HG02938 (cell line): ENCODE data around the gene FGD6.
"Not testable (repeated sequence)": the region's sequence is repeated elsewhere in the genome, so short reads cannot be mapped to it uniquely, and the experiment has no call there.

Experiments used
- ATAC-seq: cut with Tn5 transposase; IDR thresholded peaks from one replicate; pipeline ENCODE4 v1.9.1; 2021; ENCODE audit warnings: mild to moderate bottlenecking, moderate library complexity; ENCODE audit not compliant: unreplicated experiment

Gene FGD6

DNA sequence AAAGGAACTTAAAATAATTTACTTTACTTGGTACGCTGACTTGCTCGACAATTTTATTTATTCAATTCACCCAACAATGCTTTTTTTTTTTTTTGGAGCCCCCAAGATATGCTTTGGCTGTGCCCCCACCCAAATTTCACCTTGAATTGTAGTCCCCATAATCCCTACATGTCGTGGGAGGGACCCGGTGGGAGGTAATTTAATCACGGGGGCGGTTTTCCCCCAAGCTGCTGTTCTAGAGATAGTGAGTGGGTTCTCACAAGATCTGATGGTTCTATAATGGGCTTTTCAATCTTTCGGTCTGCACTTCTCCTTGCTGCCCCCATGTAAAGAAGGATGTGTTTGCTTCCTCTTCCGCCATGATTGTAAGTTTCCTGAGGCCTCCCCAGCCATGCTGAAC is 10.4 kb downstream of the FGD6 start:
- ATAC-seq, result no peak

DNA sequence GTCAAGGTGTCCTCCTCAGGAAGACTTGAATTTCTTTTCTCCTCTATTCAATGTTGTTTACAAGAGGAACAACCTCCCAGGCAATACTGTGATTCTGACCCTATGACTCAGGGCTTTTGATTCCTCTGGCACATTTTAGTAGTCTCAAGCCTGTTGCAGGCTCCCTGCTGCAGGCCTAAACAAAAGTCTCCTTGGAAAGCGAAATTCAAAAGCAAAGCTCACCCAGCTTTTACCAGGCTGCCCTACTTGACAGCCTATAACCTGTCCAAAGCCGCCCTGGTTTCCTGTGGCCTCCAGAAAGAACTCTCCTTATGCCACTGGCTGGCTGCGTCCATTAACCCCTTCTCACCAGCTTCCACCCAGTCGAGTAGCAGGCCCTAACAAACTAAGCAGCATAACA is 11.6 kb downstream of the FGD6 start:
- no peak for ATAC-seq

DNA sequence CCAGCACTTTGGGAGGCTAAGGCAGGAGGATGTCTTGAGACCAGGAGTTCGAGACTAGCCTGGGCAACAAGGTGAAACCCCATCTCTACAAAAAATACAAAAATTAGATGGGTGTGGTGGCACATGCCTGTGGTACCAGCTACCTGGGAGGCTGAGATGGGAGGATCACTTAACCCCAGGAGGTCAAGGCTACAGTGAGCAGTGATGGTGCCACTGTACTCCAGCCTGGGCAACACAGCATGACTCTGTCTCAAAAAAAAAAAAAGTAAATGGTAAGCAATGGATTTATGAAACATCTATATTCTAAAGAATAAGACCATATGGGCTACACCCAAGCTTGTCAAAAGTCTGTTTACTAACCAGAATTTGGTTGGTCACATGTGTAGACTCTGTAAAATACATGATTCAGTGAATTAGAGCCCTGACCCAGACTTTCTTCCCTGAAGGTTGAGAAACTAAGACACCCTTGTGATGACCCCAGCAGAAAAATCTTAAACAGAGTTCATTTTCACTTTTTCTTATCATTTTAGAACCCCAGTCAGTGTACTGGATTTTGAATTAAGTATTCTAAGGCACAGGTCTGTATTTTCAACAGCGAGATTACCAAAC is 12.1 kb downstream of the FGD6 start:
- ATAC-seq, result no peak

DNA sequence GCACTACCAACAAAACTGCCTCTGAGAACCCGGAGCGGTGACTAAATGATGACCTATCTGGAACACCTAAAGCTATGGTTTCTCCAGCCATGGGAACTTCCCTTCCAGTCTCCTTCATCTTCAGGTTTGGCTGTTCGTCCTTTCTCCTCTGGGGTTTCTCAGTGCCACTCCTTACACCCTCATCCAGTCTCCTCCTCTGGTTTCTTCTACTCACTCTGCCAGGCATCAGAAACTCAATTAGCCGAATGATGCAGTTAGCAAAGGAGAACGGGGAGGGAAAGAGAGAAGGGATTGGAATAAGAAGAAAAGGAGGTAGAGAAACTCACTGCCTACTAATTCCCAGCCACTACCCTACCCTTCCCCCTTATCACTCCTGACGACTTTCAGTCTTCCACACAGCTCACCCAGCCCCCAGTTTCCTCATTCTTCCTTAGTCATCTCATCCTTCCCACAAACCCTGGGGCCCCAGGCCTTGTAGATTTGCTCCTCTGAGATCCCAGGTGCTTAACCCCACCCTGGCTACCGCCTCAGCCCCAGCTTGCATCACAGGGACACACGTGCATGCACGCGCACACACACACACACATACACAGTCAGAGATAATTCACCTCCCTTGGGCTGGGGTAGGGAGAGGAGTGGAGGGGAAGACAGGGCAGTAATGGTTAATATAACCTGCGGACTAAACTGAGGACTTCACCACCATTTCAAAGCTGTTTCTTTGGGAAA is 13.0 kb downstream of the FGD6 start:
- ATAC-seq, result no peak

DNA sequence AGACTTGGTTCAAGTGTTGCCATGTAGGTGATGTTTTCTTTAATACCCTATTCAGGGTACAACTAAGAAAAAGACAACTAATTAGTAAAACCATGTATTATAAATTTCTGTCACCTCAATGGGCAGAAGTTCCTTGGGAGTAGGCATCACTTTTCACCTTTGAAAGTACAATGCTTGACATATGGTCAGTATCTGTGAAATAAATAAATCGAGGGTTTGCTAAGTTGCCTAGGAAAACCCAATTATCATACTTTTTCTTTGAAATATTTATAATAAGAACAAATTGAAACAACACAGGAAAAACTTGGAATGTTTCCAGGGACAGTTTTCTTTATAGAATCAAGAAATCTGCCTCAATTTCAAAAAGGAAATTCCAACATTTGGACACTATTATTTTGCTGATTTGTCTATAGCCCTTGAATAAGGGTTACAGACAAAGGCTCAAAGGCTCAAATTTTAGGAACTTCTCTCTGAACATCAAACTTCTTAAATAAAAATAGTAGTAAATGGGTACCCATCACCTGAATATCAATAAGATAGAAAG is 13.7 kb downstream of the FGD6 start:
- ATAC-seq, result no peak

DNA sequence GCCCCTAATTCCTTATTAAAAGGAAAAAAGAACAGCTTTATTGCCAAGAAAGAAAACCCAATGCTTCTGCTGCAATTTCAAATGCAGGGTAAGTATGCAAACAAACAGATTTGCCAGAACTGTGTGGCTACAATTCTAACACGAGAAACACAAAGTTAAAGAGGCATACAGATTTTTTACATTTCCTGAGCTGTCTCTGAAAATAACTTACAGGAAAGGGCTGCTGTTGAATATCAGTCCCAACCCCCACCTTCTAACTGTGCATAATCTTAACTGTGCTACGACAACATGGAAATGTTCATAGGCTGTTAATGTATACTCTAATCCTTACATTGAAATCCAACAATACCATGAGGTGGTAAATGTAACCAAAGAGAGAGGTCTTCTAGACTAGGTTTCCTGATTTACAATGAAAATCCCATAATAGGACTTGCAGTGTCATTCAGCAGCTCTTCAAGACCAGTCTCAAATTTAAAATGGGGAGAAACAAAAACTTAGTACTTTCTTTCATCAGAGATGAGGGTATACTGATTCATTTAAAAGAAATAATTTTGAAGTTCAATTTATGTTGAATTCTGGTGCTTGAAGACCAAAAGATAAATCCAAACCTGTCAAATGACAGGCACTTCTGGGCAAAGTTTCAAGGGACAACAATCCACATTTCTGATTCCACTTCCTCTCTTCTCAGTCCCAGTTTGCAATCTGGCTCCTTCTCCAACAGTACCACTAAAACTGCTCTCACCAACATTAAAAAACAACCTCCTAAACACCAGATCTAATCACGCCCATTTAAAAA is 14.4 kb downstream of the FGD6 start:
- ATAC-seq, result no peak

DNA sequence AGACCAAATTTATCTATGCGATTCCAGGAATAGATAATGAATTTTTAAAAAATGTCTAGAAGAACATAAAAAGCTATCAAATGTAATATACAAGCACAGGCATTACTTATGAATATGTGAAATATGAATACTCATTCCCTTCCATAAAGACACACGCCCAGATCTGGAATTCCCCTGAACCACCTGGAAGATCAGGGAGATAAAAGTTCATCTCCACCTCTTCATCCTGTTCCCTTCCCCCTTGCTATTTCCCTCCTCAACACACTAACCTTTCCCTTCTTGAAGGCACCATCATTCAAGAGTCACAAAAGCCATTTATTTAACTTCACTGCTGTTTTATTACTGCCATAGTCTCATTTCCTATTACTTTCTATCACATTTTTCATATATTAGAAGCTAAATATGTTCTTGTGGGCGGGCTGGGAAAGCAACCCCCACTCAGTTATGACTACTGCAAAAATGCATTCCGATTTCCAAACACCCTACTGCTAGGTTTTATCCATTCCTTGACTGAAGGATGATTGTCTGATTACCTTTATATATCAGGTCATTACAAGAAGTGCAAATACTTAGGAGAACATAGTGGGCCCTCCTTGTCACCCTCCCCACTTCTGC is 16.1 kb downstream of the FGD6 start:
- ATAC-seq, result no peak

DNA sequence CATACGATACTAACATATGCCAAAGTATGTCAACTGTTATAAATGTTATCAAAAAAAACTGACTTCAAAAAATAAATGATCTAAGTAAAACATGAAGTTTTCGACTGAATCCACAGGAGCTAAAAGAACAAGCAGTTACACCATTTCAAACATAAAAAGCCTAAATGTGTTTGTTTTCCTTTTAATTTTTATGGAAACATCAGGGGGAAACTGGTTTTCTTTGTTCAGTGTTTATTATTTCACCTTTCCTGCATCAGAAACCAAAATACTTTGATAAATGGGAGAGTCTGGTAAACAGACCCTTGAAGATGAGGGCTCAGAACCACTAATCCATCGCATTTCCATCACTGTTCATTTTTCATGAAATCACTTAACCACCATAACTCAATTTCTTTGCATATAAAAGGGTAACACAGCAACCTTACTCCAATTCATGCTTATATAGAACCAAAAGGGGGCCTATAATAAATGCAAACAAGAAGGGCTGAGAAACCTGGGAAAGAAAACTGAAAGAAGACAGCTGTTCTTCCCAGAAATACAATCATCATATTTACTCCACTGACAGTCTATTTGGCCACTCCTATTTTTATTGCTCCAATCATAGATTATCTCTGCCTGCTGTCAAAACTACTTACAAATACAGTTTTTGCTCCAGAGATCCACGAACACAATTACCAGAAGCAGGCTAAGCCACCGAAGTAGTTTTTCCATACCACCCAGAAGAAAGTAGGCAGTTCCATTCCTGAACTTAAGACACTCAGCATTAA is 17.0 kb downstream of the FGD6 start:
- no peak for ATAC-seq

DNA sequence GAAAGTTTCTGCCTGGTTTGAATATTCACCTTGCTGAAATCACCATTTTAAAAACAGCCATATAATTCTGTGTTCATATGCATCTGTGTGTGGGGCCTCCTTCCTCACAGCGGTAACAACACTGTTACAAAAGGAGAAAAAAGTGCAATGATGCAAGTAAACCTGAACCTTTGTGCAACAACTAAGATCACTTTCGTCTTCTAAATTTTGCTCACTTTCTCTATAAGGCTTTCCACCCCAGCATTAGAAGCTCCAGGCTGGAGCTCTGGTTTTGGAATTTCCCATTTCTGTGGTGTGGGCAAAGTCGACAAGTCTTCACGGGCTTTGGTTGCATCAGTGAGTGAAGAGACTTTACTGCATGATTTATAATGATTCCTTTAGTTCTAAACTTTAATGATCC is 18.4 kb downstream of the FGD6 start:
- ATAC-seq, result peak; percentile 40

DNA sequence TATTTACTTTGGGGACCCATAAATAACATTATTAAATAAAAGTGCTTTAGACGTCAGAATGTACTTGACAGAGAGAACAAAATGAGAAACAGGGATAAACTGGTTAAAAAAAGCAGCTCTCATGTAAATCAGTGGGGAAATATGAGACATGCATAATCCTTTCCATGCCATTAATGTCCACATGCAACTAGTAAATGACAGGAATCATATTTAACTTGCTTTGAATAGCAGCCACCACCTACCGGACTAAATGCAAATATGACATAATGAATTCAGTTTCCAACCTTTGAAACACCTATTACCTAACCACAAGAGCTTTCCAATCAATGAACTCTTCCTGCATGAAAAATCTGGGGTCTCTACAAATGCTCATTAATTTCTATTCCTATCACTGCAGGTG is 19.6 kb downstream of the FGD6 start:
- ATAC-seq, result no peak

DNA sequence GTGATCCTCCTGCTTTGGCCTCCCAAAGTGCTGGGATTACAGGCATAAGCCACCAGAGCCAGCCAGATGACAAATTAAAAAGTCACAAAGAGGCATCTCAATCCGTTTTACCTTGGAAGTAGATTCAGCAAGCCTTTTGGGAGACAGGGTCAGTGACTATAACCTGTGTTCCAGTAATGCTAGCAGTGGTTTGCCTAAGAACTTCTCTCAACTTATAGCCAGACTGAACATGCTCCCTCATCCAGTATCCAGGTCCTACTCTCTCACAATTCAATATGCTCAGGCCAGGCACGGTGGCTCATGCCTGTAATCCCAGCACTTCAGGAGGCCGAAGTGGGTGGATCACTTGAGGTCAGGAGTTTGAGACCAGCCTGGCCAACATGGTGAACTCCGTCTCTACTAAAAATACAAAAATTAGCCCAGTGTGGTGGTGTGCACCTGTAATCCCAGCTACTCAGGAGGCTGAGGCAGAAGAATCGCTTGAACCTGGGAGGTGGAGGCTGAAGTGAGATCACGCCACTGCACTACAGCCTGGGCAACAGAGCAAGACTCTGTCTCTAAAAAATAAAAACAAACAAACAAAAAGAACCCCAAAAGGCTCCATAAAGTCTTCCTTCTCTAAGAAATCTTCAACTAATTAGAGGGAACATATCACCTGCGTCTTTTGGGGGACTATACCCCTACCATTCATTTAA is 20.2 kb downstream of the FGD6 start:
- ATAC-seq, result not testable (repeated sequence)

DNA sequence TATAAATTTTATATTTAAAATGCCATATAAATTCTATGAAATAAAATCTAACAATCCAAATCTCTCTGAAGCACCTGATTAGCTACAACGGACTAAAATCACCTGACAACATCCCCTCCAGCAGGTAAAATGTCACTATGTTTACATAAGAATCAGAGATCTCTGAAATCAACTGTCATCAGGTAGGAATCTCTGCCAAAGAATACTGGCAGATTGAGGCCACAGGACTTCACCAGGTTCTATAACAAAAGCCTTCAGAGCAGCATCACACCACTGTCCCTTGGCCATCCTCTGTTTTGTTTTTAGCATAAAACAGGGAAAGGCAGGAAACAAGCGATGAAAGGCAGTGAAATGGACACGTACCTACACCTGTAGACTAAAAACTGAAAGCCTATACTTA is 22.1 kb downstream of the FGD6 start:
- ATAC-seq, result no peak

DNA sequence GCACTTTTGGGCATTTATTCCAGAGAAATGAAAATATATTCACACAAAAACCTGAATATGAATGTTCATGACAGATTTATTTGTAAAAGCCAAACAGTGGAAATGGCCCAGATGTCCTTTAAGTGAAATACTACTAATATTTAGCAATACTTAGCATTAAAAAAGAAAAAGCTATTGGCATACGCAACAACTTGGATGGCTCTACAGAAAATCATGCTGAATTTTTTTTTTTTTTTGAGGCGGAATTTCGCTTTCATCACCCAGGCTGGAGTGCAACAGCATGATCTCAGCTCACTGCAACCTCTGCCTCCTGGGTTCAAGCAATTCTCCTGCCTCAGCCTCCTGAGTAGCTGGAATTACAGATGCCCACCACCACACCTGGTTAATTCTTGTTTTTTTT is 24.1 kb downstream of the FGD6 start:
- ATAC-seq, result no peak

DNA sequence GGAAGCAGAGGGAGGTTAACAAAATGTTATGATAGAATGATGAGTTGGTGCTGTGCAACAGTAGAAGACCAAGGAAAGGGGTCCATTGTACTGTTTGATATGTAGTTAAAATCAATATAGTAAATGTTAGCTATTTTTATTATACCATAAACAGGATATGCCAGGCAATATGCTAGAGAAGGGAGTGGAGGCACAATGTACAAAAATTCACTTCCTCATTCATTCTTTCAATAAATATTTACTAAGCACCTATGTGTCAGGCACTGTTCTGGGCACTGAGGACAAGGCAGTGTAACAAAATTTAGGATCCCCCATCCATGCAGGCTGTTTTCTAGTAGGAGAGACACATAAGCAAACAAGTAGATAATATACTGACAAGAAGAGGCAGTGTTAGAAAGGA is 25.0 kb downstream of the FGD6 start:
- no peak for ATAC-seq

DNA sequence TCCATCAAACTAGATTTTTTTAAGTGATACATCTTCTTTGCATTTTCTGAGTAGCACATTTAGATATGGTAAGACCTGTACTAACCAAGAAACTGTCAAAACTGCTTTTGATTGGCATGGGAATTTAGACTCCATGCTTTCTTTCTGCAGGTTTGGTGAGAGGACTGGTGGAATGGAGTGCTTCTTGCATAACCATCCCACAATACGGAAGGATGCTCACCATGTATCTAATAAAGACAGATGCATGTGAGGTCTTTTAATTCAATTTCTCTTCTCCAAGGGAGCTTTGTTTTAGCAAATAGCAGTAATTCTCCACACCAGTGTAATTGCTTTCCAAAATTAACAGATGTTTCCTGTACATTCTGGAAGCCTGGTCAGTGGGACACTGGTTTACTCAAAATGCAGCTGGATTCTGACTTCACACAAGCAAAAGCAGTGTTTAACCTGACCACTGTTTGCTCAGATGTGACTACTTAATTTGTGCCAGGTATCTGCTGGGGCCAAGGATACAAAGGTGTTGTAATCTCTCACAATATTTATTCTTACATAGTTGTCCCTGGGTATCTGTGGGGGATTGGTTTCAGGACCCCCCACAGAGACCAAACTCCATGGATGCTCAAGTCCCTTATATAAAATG is 26.1 kb downstream of the FGD6 start:
- ATAC-seq, result no peak

DNA sequence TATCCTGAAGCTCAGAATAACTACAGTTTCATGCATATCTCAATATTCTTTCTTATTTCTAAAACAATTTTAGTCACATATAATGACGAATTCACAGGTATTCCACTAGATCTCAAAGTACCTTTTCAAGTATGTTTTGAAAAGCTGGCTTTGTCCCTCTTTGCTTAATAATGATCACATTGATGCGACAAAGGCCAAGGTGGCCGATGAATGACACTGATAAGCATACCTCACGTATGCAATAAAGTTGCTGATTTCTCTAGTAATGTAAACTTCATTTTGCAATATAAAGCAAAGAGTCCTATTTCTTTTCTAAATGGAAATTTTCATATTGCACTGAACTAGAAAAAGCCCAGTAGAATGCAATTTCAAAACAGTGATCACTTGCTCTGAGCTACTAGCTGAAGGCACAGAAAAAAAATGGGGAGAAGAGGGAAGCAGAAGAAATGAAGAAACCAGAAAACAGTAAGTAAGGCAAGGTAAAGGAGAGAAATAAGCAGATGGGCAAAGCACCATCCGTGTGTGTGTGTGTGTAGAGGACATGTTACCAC is 29.3 kb downstream of the FGD6 start:
- no peak for ATAC-seq

DNA sequence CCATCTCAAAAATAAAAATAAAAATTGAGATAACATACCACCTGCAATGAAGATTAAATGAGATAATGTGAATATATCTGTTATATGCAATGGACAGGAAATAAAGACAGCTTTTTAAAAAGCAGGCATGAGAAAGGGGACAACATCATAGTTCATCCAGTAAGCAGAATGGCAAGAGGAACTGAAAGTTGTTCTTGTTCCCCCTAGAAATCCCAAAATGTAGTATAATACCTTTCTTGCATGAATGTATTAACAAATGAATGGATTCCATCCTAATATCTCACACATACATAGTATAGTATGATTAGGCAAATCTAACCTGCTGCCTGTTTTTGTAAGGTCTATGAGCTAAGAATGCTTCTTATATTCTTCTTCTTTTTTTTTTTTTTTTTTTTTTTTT is 31.4 kb downstream of the FGD6 start:
- no peak for ATAC-seq

DNA sequence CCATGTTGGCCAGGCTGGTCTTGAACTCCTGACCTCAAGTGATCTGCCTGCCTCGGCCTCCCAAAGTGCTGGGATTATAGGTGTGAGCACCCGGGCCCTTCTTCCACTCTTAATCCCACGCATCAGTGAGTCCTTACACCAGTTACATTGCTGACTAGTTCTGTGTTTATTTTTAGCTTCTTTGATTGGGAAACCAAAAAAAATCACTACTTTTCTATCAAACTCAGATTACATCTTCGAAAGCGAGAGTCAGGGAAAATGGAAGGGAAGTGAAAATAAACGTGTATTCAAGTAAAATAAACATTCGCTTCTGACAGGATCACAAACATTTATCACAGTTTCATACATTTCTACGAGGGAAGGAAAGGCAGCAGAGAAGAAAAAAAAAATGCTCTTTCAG is 32.2 kb downstream of the FGD6 start:
- ATAC-seq, result no peak

DNA sequence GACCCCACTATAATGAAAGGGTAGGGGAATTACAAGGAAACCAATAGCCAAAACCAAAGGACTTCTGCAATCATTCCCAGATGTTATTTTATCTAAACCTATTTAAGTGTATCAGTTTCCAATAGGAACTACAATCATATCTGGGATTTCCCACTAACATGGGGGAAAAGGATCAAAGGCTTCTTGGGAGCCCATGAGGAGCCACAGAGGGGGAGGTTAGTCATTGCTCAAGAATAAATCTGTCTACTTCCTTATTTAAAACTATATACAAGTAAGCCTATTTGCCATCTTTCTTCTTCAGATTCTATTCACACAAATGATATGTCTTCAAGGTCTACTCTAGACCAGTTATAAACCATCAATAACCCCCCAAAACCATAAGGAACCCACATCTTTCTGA is 33.1 kb downstream of the FGD6 start:
- ATAC-seq, result no peak
